GM18868 (cell line): ENCODE results near the gene FAM9A.

Source experiments
- ATAC-seq: cut with Tn5 transposase; IDR thresholded peaks from one replicate; pipeline ENCODE4 v1.9.1; 2021; ENCODE audit warnings: mild to moderate bottlenecking, moderate library complexity; ENCODE audit not compliant: unreplicated experiment

The FAM9A gene

GRCh38 chrX:8801041-8801599 is at the start of gene FAM9A:
Gene FAM9A (minus strand): TSS chrX:8801383. CDS start chrX:8800171, 1,212 bp downstream.
- no peak for ATAC-seq

- no peak for ATAC-seq
These were observed 49.3 kb upstream of the FAM9A start for GRCh38 chrX:8850478-8850877.

- ATAC-seq: no peak
These were observed 48.8 kb upstream of the FAM9A start for GRCh38 chrX:8849945-8850344.

GRCh38 chrX:8849458-8849857 is 48.3 kb upstream of the FAM9A start:
- ATAC-seq: no peak

GRCh38 chrX:8848911-8849310 is 47.7 kb upstream of the FAM9A start:
- no peak for ATAC-seq

GRCh38 chrX:8848441-8848840 is 47.3 kb upstream of the FAM9A start:
- no peak for ATAC-seq

GRCh38 chrX:8847360-8847759 is 46.2 kb upstream of the FAM9A start:
- ATAC-seq: no peak

- no peak for ATAC-seq
These were observed 45.1 kb upstream of the FAM9A start for GRCh38 chrX:8846266-8846665.

GRCh38 chrX:8845469-8845868 is 44.3 kb upstream of the FAM9A start:
- no peak for ATAC-seq

- ATAC-seq: no peak
These were observed 43.9 kb upstream of the FAM9A start for GRCh38 chrX:8845060-8845459.

GRCh38 chrX:8844157-8844556 is 43.0 kb upstream of the FAM9A start:
- ATAC-seq: no peak

- ATAC-seq: no peak
These were observed 40.7 kb upstream of the FAM9A start for GRCh38 chrX:8841911-8842310.

- ATAC-seq: no peak
These were observed 33.2 kb upstream of the FAM9A start for GRCh38 chrX:8834392-8834791.

GRCh38 chrX:8832582-8833378 is 31.6 kb upstream of the FAM9A start:
- no peak for ATAC-seq

GRCh38 chrX:8823698-8824097 is 22.5 kb upstream of the FAM9A start:
- no peak for ATAC-seq

GRCh38 chrX:8822002-8822401 is 20.8 kb upstream of the FAM9A start:
- ATAC-seq: no peak

- ATAC-seq: no peak
These were observed 19.8 kb upstream of the FAM9A start for GRCh38 chrX:8820910-8821527.

- no peak for ATAC-seq
These were observed 14.4 kb upstream of the FAM9A start for GRCh38 chrX:8815460-8816065.

GRCh38 chrX:8813036-8813435 is 11.9 kb upstream of the FAM9A start:
- ATAC-seq: no peak

- no peak for ATAC-seq
These were observed 10.4 kb upstream of the FAM9A start for GRCh38 chrX:8811611-8812010.

GRCh38 chrX:8808661-8809060 is 7.5 kb upstream of the FAM9A start:
- no peak for ATAC-seq

GRCh38 chrX:8805974-8806373 is 4.8 kb upstream of the FAM9A start:
- no peak for ATAC-seq
